ENCODE measurements around the gene TPMT.

Gene TPMT

DNA sequence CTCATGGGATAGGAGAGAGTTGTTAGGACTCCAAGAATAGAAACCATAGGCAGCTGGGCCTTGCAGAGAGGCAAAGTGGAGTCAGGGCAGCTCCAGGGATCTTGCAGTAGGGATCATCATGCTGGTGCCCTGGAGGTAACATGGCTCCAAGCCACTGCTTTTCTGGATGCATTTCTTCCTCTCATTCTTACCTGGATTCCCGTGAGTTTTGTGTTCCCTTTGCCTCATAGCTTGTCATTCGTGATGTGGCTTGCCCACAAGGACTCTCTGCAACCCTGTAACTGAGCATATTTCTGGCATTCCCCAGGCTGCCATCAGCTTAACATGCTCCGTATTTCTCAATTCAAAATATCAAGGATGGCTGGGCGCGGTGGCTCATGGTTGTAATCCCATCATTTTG lies 37.7 kb downstream of the TPMT start:
- H3K9me3 ChIP-seq, result no peaks in the 10 kb centered on the region; the same call in 1 of the 2 replicates
- H3K27me3 ChIP-seq, result no peaks in the 10 kb centered on the region
- no peaks in the 10 kb centered on the region for H3K4me1 ChIP-seq
- TF ChIP-seq CTCF (IDR thresholded peaks at IDR 0.05; ENCODE audit: low read depth, low read length), result no peak
- no peaks in the 10 kb centered on the region for H3K36me3 ChIP-seq
- no peak for DNase-seq
- H3K4me3 ChIP-seq (ENCODE audit: low read depth, low read length), result no peak overlapping the region

DNA sequence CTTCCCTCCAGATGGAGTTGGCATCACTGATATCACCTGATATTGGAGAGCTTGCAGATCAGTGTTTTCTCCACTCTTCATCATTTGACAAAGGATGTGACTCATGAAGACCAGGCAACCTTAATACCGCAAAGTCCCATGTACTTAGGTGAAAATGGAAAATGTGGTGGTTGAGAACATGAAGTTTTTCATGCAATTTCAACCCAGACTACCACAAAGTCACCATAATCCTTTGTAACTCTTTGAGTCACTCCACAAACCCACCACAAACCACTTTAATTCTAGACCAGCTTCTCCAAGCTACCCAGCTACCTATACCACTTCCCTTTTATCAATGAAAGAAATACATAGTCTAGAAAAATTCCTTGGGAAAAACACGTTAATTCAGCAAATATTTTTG lies 39.5 kb downstream of the TPMT start:
- H3K36me3 ChIP-seq, result no peaks in the 10 kb centered on the region
- TF ChIP-seq CTCF (IDR thresholded peaks at IDR 0.05; ENCODE audit: low read depth, low read length), result no peak

GRCh38 chr6:18110162-18110561 lies 44.7 kb downstream of the TPMT start:
- DNase-seq, result no peak
- TF ChIP-seq CTCF (IDR thresholded peaks at IDR 0.05; ENCODE audit: low read depth, low read length), result no peak
- no peaks in the 10 kb centered on the region for H3K27me3 ChIP-seq
- no peaks in the 10 kb centered on the region for H3K4me1 ChIP-seq
- no peaks in the 10 kb centered on the region for H3K9me3 ChIP-seq
- H3K4me3 ChIP-seq (ENCODE audit: low read depth, low read length), result no peak overlapping the region
- H3K36me3 ChIP-seq, result no peaks in the 10 kb centered on the region

More for the DNA sequence above, 39.5 kb downstream of the TPMT start:
- Histone ChIP-seq H3K27me3 (no peaks in the 10 kb centered on the region), H3K4me1 (no peaks in the 10 kb centered on the region), H3K9me3 (no peaks in the 10 kb centered on the region; the same call in 1 of the 2 replicates), H3K4me3 (ENCODE audit: low read depth, low read length) (no peak overlapping the region)
- no peak for DNase-seq

- H3K27me3 ChIP-seq, result no peaks in the 10 kb centered on the region
- DNase-seq, result no peak
These were observed 47.8 kb downstream of the TPMT start for GRCh38 chr6:18107061-18107460.

GRCh38 chr6:18102783-18103509 lies 51.9 kb downstream of the TPMT start:
- H3K4me3 ChIP-seq (ENCODE audit: low read depth, low read length), result no peak overlapping the region
- H3K27me3 ChIP-seq, result no peaks in the 10 kb centered on the region
- H3K36me3 ChIP-seq, result no peaks in the 10 kb centered on the region
- no peaks in the 10 kb centered on the region for H3K4me1 ChIP-seq
- no peak for DNase-seq
- no peaks in the 10 kb centered on the region for H3K9me3 ChIP-seq
- no peak for TF ChIP-seq CTCF (IDR thresholded peaks at IDR 0.05; ENCODE audit: low read depth, low read length)

More at GRCh38 chr6:18107061-18107460, 47.8 kb downstream of the TPMT start:
- no peak for TF ChIP-seq CTCF (IDR thresholded peaks at IDR 0.05; ENCODE audit: low read depth, low read length)
- no peaks in the 10 kb centered on the region for H3K36me3 ChIP-seq
- no peaks in the 10 kb centered on the region for H3K4me1 ChIP-seq
- no peaks in the 10 kb centered on the region for H3K9me3 ChIP-seq
- no peak overlapping the region for H3K4me3 ChIP-seq (ENCODE audit: low read depth, low read length)

- no peak overlapping the region for H3K4me3 ChIP-seq (ENCODE audit: low read depth, low read length)
- no peaks in the 10 kb centered on the region for H3K4me1 ChIP-seq
- H3K9me3 ChIP-seq, result no peaks in the 10 kb centered on the region
- TF ChIP-seq CTCF (IDR thresholded peaks at IDR 0.05; ENCODE audit: low read depth, low read length), result no peak
- no peaks in the 10 kb centered on the region for H3K27me3 ChIP-seq
- no peak for DNase-seq
- no peaks in the 10 kb centered on the region for H3K36me3 ChIP-seq
These were observed 53.0 kb downstream of the TPMT start for GRCh38 chr6:18101873-18102272.
